NT2/D1 (cell line): ENCODE data around the gene COBLL1.

Experiments
- DNase-seq: peaks from one replicate; pipeline ENCODE4 v3.0.0-alpha.2; 2011; ENCODE audit warnings: low read depth, low spot score
- H3K27me3 ChIP-seq: 2 replicates; pipeline ENCODE4 v1.6.0; 2011; ENCODE audit warnings: mild to moderate bottlenecking; ENCODE audit not compliant: insufficient read length, insufficient read depth
- H3K36me3 ChIP-seq: 2 replicates; pipeline ENCODE4 v1.6.1; 2011; ENCODE audit warnings: mild to moderate bottlenecking, low read length, mixed read lengths; ENCODE audit not compliant: insufficient read depth, insufficient read length
- H3K4me1 ChIP-seq: 2 replicates; pipeline ENCODE4 v1.5.1; 2011; ENCODE audit not compliant: insufficient read depth, insufficient read length
- H3K4me3 ChIP-seq: 2 replicates; pipeline ENCODE4 v1.5.1; 2011; ENCODE audit warnings: low read depth; ENCODE audit not compliant: insufficient read length
- H3K9ac ChIP-seq: 2 replicates; pipeline ENCODE4 v1.6.0; 2011; ENCODE audit warnings: low read depth; ENCODE audit not compliant: insufficient read length
- H3K9me3 ChIP-seq: 2 replicates; pipeline ENCODE4 v1.5.1; 2011; ENCODE audit warnings: mild to moderate bottlenecking, low read length; ENCODE audit not compliant: insufficient read depth
- SUZ12 ChIP-seq: IDR thresholded peaks from 2 replicates; pipeline ENCODE4 v1.6.1; 2011; ENCODE audit not compliant: insufficient read length, insufficient read depth; ENCODE audit errors: extremely low read depth
- YY1 ChIP-seq: IDR thresholded peaks from 2 replicates; pipeline ENCODE4 v1.6.1; 2011; ENCODE audit not compliant: insufficient read length, insufficient read depth
- ZNF274 ChIP-seq: IDR thresholded peaks from 2 replicates; pipeline ENCODE4 v1.6.1; 2011; ENCODE audit warnings: mild to moderate bottlenecking, low read depth, low read length

COBLL1 gene

GRCh38 chr2:164681009-164681408 lies 160.6 kb downstream of the COBLL1 start:
- H3K27me3 ChIP-seq, result no peaks in the 10 kb centered on the region
- H3K36me3 ChIP-seq, result no peaks in the 10 kb centered on the region
- no peak overlapping the region for H3K9ac ChIP-seq
- DNase-seq, result no peak
- no peaks in the 10 kb centered on the region for H3K9me3 ChIP-seq
- TF ChIP-seq ZNF274 (no peak), SUZ12 (no peak), YY1 (no peak)
- no peaks in the 10 kb centered on the region for H3K4me1 ChIP-seq
- no peak overlapping the region for H3K4me3 ChIP-seq

GRCh38 chr2:164678631-164679149 lies 162.9 kb downstream of the COBLL1 start:
- no peak for DNase-seq
- H3K27me3 ChIP-seq, result no peaks in the 10 kb centered on the region
- H3K36me3 ChIP-seq, result no peaks in the 10 kb centered on the region
- H3K4me3 ChIP-seq, result no peak overlapping the region
- no peaks in the 10 kb centered on the region for H3K4me1 ChIP-seq
- H3K9ac ChIP-seq, result no peak overlapping the region
- no peaks in the 10 kb centered on the region for H3K9me3 ChIP-seq
- no peak for TF ChIP-seq SUZ12
- no peak for TF ChIP-seq ZNF274
- no peak for TF ChIP-seq YY1

GRCh38 chr2:164677733-164678132 lies 163.9 kb downstream of the COBLL1 start:
- no peaks in the 10 kb centered on the region for H3K9me3 ChIP-seq
- no peak overlapping the region for H3K9ac ChIP-seq
- DNase-seq, result no peak
- H3K4me3 ChIP-seq, result no peak overlapping the region
- H3K36me3 ChIP-seq, result no peaks in the 10 kb centered on the region
- no peaks in the 10 kb centered on the region for H3K4me1 ChIP-seq
- TF ChIP-seq YY1 (no peak), SUZ12 (no peak), ZNF274 (no peak)
- no peaks in the 10 kb centered on the region for H3K27me3 ChIP-seq

GRCh38 chr2:164677271-164677670 lies 164.4 kb downstream of the COBLL1 start:
- no peak for TF ChIP-seq YY1
- TF ChIP-seq SUZ12, result no peak
- TF ChIP-seq ZNF274, result no peak
- Histone ChIP-seq H3K36me3 (no peaks in the 10 kb centered on the region), H3K4me3 (no peak overlapping the region), H3K9me3 (no peaks in the 10 kb centered on the region), H3K9ac (no peak overlapping the region), H3K27me3 (no peaks in the 10 kb centered on the region), H3K4me1 (no peaks in the 10 kb centered on the region)
- no peak for DNase-seq

- no peaks in the 10 kb centered on the region for H3K4me1 ChIP-seq
- no peak for TF ChIP-seq YY1
- TF ChIP-seq ZNF274, result no peak
- TF ChIP-seq SUZ12, result no peak
- DNase-seq, result no peak
- no peaks in the 10 kb centered on the region for H3K36me3 ChIP-seq
- H3K4me3 ChIP-seq, result no peak overlapping the region
- no peaks in the 10 kb centered on the region for H3K27me3 ChIP-seq
- H3K9me3 ChIP-seq, result no peaks in the 10 kb centered on the region
- H3K9ac ChIP-seq, result no peak overlapping the region
These were observed 165.9 kb downstream of the COBLL1 start for GRCh38 chr2:164675687-164676086.

- H3K27me3 ChIP-seq, result no peaks in the 10 kb centered on the region
- no peaks in the 10 kb centered on the region for H3K36me3 ChIP-seq
- H3K4me1 ChIP-seq, result no peaks in the 10 kb centered on the region
- H3K9me3 ChIP-seq, result no peaks in the 10 kb centered on the region
- TF ChIP-seq ZNF274 (no peak), SUZ12 (no peak), YY1 (no peak)
- DNase-seq, result no peak
- no peak overlapping the region for H3K9ac ChIP-seq
- H3K4me3 ChIP-seq, result no peak overlapping the region
These were observed 166.6 kb downstream of the COBLL1 start for GRCh38 chr2:164675027-164675426.

GRCh38 chr2:164671664-164672396 lies 169.8 kb downstream of the COBLL1 start:
- TF ChIP-seq SUZ12 (no peak), ZNF274 (no peak), YY1 (no peak)
- H3K4me1 ChIP-seq, result no peaks in the 10 kb centered on the region

More at GRCh38 chr2:164671664-164672396, 169.8 kb downstream of the COBLL1 start:
- H3K9me3 ChIP-seq, result no peaks in the 10 kb centered on the region
- no peaks in the 10 kb centered on the region for H3K27me3 ChIP-seq
- no peaks in the 10 kb centered on the region for H3K36me3 ChIP-seq
- DNase-seq, result no peak
- no peak overlapping the region for H3K4me3 ChIP-seq
- H3K9ac ChIP-seq, result no peak overlapping the region
